ENCODE results near the gene PARK7. TPM values are rescaled to one million over a fixed set of nuclear protein-coding genes. Genes with fewer than 3 reads are reported as not detected.
A peak's percentile ranks its signal among the peaks of the same experiment; 100 is the strongest.
"Not testable (repeated sequence)": the region's sequence is repeated elsewhere in the genome, so short reads cannot be mapped to it uniquely, and the experiment has no call there.

Gene PARK7
- total RNA-seq (2021; fragmentation: NEBNext Ultra II Directional; extraction: Animal tissue kit (Norgen Biotek cat#: 25700)), result 100 to 1,000 TPM; 331 to 377 (median 362) TPM
- long read RNA-seq, transcript PARK7-209 (7 exons, 1,088 nt), result major isoform, 226 of 426 reads
- long read RNA-seq, transcript PARK7-201 (7 exons, 949 nt), result minor isoform, 152 of 426 reads
- long read RNA-seq, partial matches to known transcripts, result 33 of 426 reads
- long read RNA-seq, other reads (novel, unspliced or antisense), result 14 of 426 reads

DNA sequence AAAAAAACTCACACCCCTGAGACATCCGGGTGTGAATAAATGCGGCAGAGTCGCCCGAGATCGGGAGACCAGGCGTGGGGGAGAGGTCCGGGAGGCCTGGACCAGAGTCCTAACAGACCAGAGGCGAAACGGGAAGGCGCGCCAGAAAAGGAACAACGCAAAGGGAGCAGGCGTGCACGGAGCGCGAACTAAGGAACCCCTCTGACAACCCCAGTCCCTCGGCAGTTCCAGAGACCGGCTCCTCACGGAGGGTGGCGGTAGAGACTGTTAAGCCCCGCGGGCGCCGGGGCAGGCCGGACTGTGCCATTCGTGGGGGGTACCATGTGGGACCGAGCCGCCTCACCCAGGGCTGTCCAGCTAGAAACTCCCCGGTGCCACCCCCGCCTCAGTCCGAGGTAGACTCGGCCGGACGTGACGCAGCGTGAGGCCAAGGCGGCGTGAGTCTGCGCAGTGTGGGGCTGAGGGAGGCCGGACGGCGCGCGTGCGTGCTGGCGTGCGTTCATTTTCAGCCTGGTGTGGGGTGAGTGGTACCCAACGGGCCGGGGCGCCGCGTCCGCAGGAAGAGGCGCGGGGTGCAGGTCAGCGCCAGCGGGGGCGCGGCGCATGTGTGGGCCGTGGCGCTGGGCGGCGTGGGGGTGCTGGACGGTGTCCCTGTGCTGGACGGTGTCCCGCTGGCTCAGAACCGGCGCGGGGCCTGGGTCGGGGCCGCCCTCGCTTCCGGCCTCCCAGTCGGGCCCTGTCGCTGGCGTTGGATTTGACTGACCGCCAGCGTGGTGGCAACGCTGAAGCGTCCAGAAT is at the start of gene PARK7:
PARK7 (plus strand) TSS at position 496 of the 798 bp plus-strand sequence. CDS start 1,075 bp downstream, outside the sequence.
- Mint-ChIP-seq H3K4me3 (peak within 1 kb of the TSS; percentile 99), H3K27me3 (ENCODE audit: insufficient read depth) (no peaks in the 10 kb centered on the region; the same call in 1 of the 2 replicates), H3K36me3 (ENCODE audit: low read depth) (peaks cover 17% of the 10 kb centered on the region), H3K4me1 (ENCODE audit: low read depth) (peaks cover 29% of the 10 kb centered on the region), H3K27ac (peak within 1 kb of the TSS; percentile 94), H3K9me3 (no peaks in the 10 kb centered on the region)
- TF ChIP-seq, protein P1, sequence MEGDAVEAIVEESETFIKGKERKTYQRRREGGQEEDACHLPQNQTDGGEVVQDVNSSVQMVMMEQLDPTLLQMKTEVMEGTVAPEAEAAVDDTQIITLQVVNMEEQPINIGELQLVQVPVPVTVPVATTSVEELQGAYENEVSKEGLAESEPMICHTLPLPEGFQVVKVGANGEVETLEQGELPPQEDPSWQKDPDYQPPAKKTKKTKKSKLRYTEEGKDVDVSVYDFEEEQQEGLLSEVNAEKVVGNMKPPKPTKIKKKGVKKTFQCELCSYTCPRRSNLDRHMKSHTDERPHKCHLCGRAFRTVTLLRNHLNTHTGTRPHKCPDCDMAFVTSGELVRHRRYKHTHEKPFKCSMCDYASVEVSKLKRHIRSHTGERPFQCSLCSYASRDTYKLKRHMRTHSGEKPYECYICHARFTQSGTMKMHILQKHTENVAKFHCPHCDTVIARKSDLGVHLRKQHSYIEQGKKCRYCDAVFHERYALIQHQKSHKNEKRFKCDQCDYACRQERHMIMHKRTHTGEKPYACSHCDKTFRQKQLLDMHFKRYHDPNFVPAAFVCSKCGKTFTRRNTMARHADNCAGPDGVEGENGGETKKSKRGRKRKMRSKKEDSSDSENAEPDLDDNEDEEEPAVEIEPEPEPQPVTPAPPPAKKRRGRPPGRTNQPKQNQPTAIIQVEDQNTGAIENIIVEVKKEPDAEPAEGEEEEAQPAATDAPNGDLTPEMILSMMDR (IDR thresholded peaks at IDR 0.05), result peak; percentile 63
- DNase-seq, result peak; percentile 100

DNA sequence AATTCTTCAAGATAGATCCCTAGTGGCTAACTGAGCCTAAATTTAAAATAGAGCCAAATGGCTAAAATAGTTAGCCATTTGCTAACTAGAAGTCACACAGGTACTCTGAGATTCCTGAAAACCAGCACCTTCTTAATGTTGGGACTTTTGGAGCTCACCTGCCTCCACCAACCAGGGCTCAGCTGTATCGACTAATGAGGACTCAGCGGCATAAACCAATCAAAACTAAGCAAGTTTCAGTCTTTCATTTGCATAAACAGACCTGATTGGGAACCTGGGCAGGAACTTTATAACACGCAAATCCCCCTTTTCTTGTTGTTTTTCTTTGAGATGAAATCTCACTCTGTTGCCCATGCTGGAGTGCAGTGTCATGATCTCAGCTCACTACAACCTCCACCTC is 49.4 kb upstream of the PARK7 start:
- Mint-ChIP-seq H3K9me3 (no peaks in the 10 kb centered on the region), H3K4me3 (no peak overlapping the region), H3K27me3 (ENCODE audit: insufficient read depth) (peaks cover 12% of the 10 kb centered on the region; the same call in 1 of the 2 replicates), H3K4me1 (ENCODE audit: low read depth) (peaks cover 7% of the 10 kb centered on the region; the same call in 1 of the 2 replicates), H3K36me3 (ENCODE audit: low read depth) (no peaks in the 10 kb centered on the region), H3K27ac (no peak overlapping the region)
- no peak for DNase-seq
- TF ChIP-seq, protein P1 (IDR thresholded peaks at IDR 0.05), result no peak

DNA sequence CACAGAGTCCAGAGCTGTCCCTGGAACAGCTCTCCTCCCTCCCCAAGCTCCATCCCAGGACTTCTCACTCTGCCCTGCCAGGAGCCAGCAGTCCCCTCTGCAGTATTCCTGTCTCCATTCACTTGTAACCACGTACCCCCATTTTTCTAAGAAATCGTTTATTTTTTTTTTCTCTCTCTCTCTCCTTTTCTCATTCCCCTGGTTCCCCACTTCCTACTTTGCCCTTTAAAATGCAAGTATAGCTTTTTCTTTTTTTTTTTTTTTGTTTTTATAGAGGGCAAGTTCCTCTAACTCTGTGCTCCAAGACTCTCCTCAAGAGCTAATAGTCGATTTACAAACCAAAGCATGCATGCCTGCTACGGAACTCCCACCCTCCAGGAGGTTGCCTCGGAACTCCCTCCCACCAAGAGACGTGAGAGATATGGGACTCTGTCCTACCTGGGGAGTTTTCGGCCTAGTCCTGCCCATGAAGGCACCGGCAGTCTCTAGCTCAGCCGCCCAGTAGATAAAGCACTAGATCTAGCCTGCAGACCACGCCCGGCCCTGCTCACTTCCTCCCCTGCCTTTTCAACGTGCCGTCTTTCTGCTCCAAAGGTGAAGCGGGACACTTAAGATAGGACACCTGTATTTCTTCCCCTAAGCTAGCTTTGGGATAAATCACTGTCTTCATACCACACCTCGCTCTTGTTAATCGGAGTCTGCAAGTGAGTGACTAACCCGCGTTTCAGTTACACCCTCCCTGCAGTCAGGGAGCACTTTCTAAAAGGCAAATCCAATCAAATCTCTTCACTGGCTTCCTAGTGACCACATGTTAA is 48.6 kb upstream of the PARK7 start:
- Mint-ChIP-seq H3K9me3 (no peaks in the 10 kb centered on the region), H3K4me3 (no peak overlapping the region), H3K27ac (no peak overlapping the region), H3K4me1 (ENCODE audit: low read depth) (peaks cover 7% of the 10 kb centered on the region; the same call in 1 of the 2 replicates), H3K36me3 (ENCODE audit: low read depth) (no peaks in the 10 kb centered on the region), H3K27me3 (ENCODE audit: insufficient read depth) (peaks cover 12% of the 10 kb centered on the region; the same call in 1 of the 2 replicates)
- no peak for DNase-seq
- TF ChIP-seq, protein P1 (IDR thresholded peaks at IDR 0.05), result no peak

DNA sequence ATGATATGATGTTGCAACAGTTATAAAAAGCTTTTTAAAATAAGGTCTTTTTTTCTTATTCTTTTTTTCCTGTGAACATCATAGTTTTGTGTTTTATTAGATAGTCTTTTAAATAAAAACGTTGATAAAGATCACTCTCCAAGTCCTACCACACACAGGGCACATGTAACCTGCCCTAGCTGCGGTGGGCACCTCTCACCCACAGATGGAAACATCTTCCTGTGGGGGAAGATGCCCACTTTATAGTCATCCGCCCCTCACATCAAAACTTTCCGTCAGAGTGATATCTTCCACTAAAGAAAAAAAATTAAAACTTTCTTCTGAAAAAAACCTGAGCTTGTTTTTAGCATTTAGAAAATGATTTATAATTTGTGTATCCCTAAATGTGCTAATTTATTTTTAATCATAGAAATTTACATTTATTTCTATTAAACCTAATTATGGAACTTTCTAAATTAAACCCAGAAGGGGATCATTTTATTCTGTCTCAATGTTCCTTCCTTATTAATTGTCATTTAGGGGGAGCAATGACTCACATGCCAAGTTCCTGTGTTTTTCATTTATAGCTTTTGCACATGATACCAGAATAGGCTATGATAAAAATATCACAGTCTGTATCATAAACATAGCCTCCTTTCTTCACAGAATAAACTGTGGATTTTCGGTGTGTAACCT is 45.5 kb upstream of the PARK7 start:
- DNase-seq, result no peak
- TF ChIP-seq, protein P1 (IDR thresholded peaks at IDR 0.05), result no peak
- H3K4me1 Mint-ChIP-seq (ENCODE audit: low read depth), result peaks cover 18% of the 10 kb centered on the region
- no peak overlapping the region for H3K27ac Mint-ChIP-seq
- no peaks in the 10 kb centered on the region for H3K36me3 Mint-ChIP-seq (ENCODE audit: low read depth)
- H3K9me3 Mint-ChIP-seq, result no peaks in the 10 kb centered on the region
- H3K27me3 Mint-ChIP-seq (ENCODE audit: insufficient read depth), result peaks cover 11% of the 10 kb centered on the region
- no peak overlapping the region for H3K4me3 Mint-ChIP-seq

DNA sequence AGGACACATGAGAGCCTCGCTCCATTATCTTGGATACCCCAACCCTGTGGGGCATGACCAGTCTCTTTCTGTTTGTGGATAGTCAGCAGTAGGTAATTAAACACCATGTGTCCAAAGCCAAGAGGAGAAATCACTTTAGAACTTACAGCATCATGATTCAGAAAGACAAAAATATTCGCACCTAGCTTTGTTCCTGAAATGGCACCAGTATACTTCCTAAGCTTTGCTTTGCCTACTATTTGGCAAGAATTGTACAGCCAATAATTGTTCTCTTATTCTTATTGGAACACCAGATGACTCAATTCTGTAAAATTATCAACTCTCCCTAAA is 45.0 kb upstream of the PARK7 start:
- Mint-ChIP-seq H3K4me1 (ENCODE audit: low read depth) (peaks cover 20% of the 10 kb centered on the region), H3K27me3 (ENCODE audit: insufficient read depth) (peaks cover 11% of the 10 kb centered on the region), H3K36me3 (ENCODE audit: low read depth) (no peaks in the 10 kb centered on the region), H3K4me3 (no peak overlapping the region), H3K9me3 (no peaks in the 10 kb centered on the region), H3K27ac (no peak overlapping the region)
- DNase-seq, result no peak
- TF ChIP-seq, protein P1 (IDR thresholded peaks at IDR 0.05), result no peak

DNA sequence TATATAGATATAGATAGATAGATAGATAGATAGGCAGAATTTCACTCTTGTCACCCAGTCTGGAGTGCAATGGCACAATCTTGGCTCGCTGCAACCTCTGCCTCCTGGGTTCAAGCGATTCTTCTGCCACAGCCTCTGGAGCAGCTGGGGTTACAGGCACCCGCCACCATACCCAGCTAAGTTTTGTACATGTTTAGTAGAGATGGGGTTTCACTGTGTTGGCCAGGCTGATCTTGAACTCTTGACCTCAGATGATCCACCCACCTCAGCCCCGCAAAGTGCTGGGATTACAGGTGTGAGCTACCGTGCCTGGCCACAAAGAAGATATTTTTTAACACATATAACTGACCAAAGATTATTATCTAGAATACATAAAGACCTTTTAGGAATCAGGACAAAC is 43.5 kb upstream of the PARK7 start:
- H3K27ac Mint-ChIP-seq; H3K27me3 Mint-ChIP-seq (ENCODE audit: insufficient read depth); H3K9me3 Mint-ChIP-seq; H3K4me3 Mint-ChIP-seq; DNase-seq; H3K36me3 Mint-ChIP-seq (ENCODE audit: low read depth): not testable (repeated sequence)
- peaks cover 28% of the 10 kb centered on the region for H3K4me1 Mint-ChIP-seq (ENCODE audit: low read depth)

Data from HFFc6 (cell line).